Measurements from ENCODE around the gene LEUTX.

The LEUTX gene

GRCh38 chr19:39778763-39779162, at the start of gene LEUTX:
TSS of gene LEUTX (plus strand) at chr19:39778854. CDS start at chr19:39778921, 67 bp downstream.
- TF ChIP-seq CTCF (IDR thresholded peaks at IDR 0.05; ENCODE audit: insufficient read depth, low read length, poor library complexity, severe bottlenecking) (no peak), EZH2phosphoT487 (conservative IDR thresholded peaks at IDR 0.05; ENCODE audit: low read length) (no peak)
- Histone ChIP-seq H3K9me3 (ENCODE audit: insufficient read depth, low read length) (no peaks in the 10 kb centered on the region), H3K27ac (ENCODE audit: low read depth, low read length) (no peak within 1 kb of the TSS), H3K4me3 (ENCODE audit: insufficient read depth, low read length, poor library complexity, severe bottlenecking) (no peak within 1 kb of the TSS), H4K20me1 (ENCODE audit: low read depth, low read length) (no peaks in the 10 kb centered on the region), H3K9me2 (replicated peaks; ENCODE audit: insufficient read depth, low read length) (no peaks in the 10 kb centered on the region), H2AFZ (ENCODE audit: low read depth, low read length, severe bottlenecking) (no peak within 1 kb of the TSS), H3K9ac (ENCODE audit: low read length) (no peak within 1 kb of the TSS), H3K4me2 (ENCODE audit: low read depth, low read length, poor library complexity, severe bottlenecking) (no peak within 1 kb of the TSS), H3F3A (ENCODE audit: insufficient read depth) (no peaks in the 10 kb centered on the region), H3K27me3 (ENCODE audit: low read length) (no peaks in the 10 kb centered on the region), H3K79me2 (ENCODE audit: insufficient read depth, low read length) (no peaks in the 10 kb centered on the region), H3K36me3 (ENCODE audit: low read length) (no peaks in the 10 kb centered on the region)

GRCh38 chr19:39729594-39729993, 49.1 kb upstream of the LEUTX start:
- H3K4me3 ChIP-seq (ENCODE audit: insufficient read depth, low read length, poor library complexity, severe bottlenecking), result no peak overlapping the region
- H3K9me2 ChIP-seq (replicated peaks; ENCODE audit: insufficient read depth, low read length), result no peaks in the 10 kb centered on the region
- H3K27me3 ChIP-seq (ENCODE audit: low read length), result no peaks in the 10 kb centered on the region
- no peaks in the 10 kb centered on the region for H3K9me3 ChIP-seq (ENCODE audit: insufficient read depth, low read length)
- no peak overlapping the region for H3K4me2 ChIP-seq (ENCODE audit: low read depth, low read length, poor library complexity, severe bottlenecking)
- no peak overlapping the region for H3K27ac ChIP-seq (ENCODE audit: low read depth, low read length)
- no peak overlapping the region for H3K9ac ChIP-seq (ENCODE audit: low read length)
- H3K79me2 ChIP-seq (ENCODE audit: insufficient read depth, low read length), result no peaks in the 10 kb centered on the region
- H3F3A ChIP-seq (ENCODE audit: insufficient read depth), result no peaks in the 10 kb centered on the region
- H4K20me1 ChIP-seq (ENCODE audit: low read depth, low read length), result no peaks in the 10 kb centered on the region
- no peaks in the 10 kb centered on the region for H3K36me3 ChIP-seq (ENCODE audit: low read length)
- no peak for TF ChIP-seq EZH2phosphoT487 (conservative IDR thresholded peaks at IDR 0.05; ENCODE audit: low read length)
- TF ChIP-seq CTCF (IDR thresholded peaks at IDR 0.05; ENCODE audit: insufficient read depth, low read length, poor library complexity, severe bottlenecking), result no peak
- no peak overlapping the region for H2AFZ ChIP-seq (ENCODE audit: low read depth, low read length, severe bottlenecking)

GRCh38 chr19:39731685-39732084, 47.0 kb upstream of the LEUTX start:
- Histone ChIP-seq H3K36me3 (ENCODE audit: low read length) (no peaks in the 10 kb centered on the region), H3K27me3 (ENCODE audit: low read length) (no peaks in the 10 kb centered on the region), H3K9me2 (replicated peaks; ENCODE audit: insufficient read depth, low read length) (no peaks in the 10 kb centered on the region), H4K20me1 (ENCODE audit: low read depth, low read length) (no peaks in the 10 kb centered on the region), H3K4me3 (ENCODE audit: insufficient read depth, low read length, poor library complexity, severe bottlenecking) (no peak overlapping the region), H3K27ac (ENCODE audit: low read depth, low read length) (no peak overlapping the region), H3K4me2 (ENCODE audit: low read depth, low read length, poor library complexity, severe bottlenecking) (no peak overlapping the region), H2AFZ (ENCODE audit: low read depth, low read length, severe bottlenecking) (no peak overlapping the region), H3F3A (ENCODE audit: insufficient read depth) (no peaks in the 10 kb centered on the region), H3K9ac (ENCODE audit: low read length) (no peak overlapping the region), H3K9me3 (ENCODE audit: insufficient read depth, low read length) (no peaks in the 10 kb centered on the region), H3K79me2 (ENCODE audit: insufficient read depth, low read length) (no peaks in the 10 kb centered on the region)
- TF ChIP-seq EZH2phosphoT487 (conservative IDR thresholded peaks at IDR 0.05; ENCODE audit: low read length), result no peak
- no peak for TF ChIP-seq CTCF (IDR thresholded peaks at IDR 0.05; ENCODE audit: insufficient read depth, low read length, poor library complexity, severe bottlenecking)

All from SU-DHL-6 (cell line).